Measurements from ENCODE around the gene TSHR. TPM values are rescaled to one million over a fixed set of nuclear protein-coding genes. Genes with fewer than 3 reads are reported as not detected.
A peak's percentile ranks its signal among the peaks of the same experiment; 100 is the strongest.

Gene TSHR
- total RNA-seq, 1 experiment from 2014 or later, result not detected

DNA sequence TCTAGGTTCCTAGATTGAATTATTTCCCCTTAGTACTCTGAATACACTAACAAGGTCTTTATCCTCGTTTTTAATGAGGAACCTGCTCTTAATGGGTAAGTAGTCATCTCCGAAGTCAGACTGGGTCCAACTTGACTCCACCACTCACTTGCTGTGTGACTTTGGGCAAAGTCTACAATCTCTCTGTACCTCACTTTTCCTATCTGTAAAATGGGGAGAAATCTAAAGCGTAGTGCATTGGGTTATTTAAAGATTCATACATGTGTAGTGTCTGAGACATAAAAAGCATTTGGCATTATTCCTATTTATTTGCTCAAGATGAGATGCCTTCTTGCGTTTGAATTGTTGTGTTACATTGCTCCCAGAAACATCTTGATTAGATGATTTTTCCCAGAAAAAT is 213.8 kb downstream of the TSHR start:
- Histone ChIP-seq H3K9me3 (ENCODE audit: control insufficient read depth in 1 of 2, insufficient read depth in 1 of 2, low read depth in 1 of 2, low read length in 2 of 2) (no peaks in the 10 kb centered on the region), H2AFZ (ENCODE audit: low read depth, low read length, poor library complexity, severe bottlenecking) (no peak overlapping the region), H3K27me3 (ENCODE audit: insufficient read depth, low read length) (no peaks in the 10 kb centered on the region), H3K27ac (ENCODE audit: low read depth, low read length) (no peak overlapping the region), H3K4me1 (ENCODE audit: control insufficient read depth in 1 of 2, insufficient read depth in 2 of 2, low read length in 2 of 2) (peaks cover 3 to 16% of the 10 kb centered on the region in 2 experiments; a peak in 3 of 4 replicates), H3K4me2 (ENCODE audit: low read length) (peak overlapping the region; percentile 85), H3K4me3 (replicated peaks in 1 of 2; ENCODE audit: low read depth in 1 of 2, low read length in 2 of 2) (no peak overlapping the region), H3K36me3 (ENCODE audit: control insufficient read depth in 1 of 2, insufficient read depth in 2 of 2, low read length in 2 of 2) (no peaks in the 10 kb centered on the region), H3K79me2 (ENCODE audit: insufficient read depth, low read length) (no peaks in the 10 kb centered on the region), H3K9me2 (ENCODE audit: insufficient read depth) (no peaks in the 10 kb centered on the region), H3K9ac (ENCODE audit: low read length) (no peak overlapping the region), H4K20me1 (ENCODE audit: insufficient read depth) (no peaks in the 10 kb centered on the region)
- RAD21 ChIA-PET (ENCODE audit: low non-redundant PET in 1 of 2, low total read pairs in 2 of 2, uncharacterized antibody in 2 of 2, unreplicated experiment in 2 of 2), result no interaction called here
- no TSS peak for BruUV-seq (replicated peaks)
- POLR2A ChIA-PET, result no interaction called here
- CTCF ChIA-PET, result interaction anchor here (1.1 kb wide), 1 partner anchor 182 kb away, joined by 3 read pairs; no protein-coding TSS in a partner anchor
- TF ChIP-seq, protein P1, sequence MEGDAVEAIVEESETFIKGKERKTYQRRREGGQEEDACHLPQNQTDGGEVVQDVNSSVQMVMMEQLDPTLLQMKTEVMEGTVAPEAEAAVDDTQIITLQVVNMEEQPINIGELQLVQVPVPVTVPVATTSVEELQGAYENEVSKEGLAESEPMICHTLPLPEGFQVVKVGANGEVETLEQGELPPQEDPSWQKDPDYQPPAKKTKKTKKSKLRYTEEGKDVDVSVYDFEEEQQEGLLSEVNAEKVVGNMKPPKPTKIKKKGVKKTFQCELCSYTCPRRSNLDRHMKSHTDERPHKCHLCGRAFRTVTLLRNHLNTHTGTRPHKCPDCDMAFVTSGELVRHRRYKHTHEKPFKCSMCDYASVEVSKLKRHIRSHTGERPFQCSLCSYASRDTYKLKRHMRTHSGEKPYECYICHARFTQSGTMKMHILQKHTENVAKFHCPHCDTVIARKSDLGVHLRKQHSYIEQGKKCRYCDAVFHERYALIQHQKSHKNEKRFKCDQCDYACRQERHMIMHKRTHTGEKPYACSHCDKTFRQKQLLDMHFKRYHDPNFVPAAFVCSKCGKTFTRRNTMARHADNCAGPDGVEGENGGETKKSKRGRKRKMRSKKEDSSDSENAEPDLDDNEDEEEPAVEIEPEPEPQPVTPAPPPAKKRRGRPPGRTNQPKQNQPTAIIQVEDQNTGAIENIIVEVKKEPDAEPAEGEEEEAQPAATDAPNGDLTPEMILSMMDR (IDR thresholded peaks at IDR 0.05 in 2 of 3, conservative IDR thresholded peaks at IDR 0.05 in 1 of 3; ENCODE audit: borderline replicate concordance in 1 of 3, insufficient read depth in 1 of 3, low read depth in 2 of 3, low read length in 2 of 3), result no peak
- TF ChIP-seq, protein P2, sequence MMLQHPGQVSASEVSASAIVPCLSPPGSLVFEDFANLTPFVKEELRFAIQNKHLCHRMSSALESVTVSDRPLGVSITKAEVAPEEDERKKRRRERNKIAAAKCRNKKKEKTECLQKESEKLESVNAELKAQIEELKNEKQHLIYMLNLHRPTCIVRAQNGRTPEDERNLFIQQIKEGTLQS (IDR thresholded peaks at IDR 0.05), result no peak
- ATAC-seq (no peak), DNase-seq (ENCODE audit: low read depth, low spot score) (no peak)
- intact Hi-C loops (cut with micrococcal nuclease), result no loop called here

DNA sequence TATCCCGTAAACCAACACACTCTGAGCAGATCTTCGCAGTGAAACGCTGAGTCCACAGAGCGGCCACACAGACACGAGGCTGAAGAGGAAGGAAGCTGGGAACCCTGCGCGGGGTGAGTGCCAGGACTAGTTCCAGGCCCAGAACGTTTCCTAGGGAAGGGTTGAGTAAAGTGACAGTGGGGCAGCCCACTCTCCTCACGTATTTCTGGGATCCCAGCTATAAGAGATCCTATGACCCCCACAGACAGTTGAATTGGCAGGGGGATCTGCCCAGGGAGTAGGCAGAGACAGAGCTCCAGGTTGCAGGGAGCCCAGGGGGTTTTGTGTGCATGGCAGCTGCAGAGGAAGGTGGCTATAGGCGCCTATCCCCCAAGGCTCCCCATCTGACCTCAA is 214.3 kb downstream of the TSHR start:
- no TSS peak for BruUV-seq (replicated peaks)
- Histone ChIP-seq H3K4me1 (ENCODE audit: control insufficient read depth in 1 of 2, insufficient read depth in 2 of 2, low read length in 2 of 2) (peaks cover 3 to 13% of the 10 kb centered on the region in 2 experiments; a peak in 2 of 4 replicates), H3K79me2 (ENCODE audit: insufficient read depth, low read length) (no peaks in the 10 kb centered on the region), H3K9me3 (ENCODE audit: control insufficient read depth in 1 of 2, insufficient read depth in 1 of 2, low read depth in 1 of 2, low read length in 2 of 2) (no peaks in the 10 kb centered on the region), H3K4me2 (ENCODE audit: low read length) (peak overlapping the region; percentile 85), H3K9ac (ENCODE audit: low read length) (peak overlapping the region; percentile 69), H3K36me3 (ENCODE audit: control insufficient read depth in 1 of 2, insufficient read depth in 2 of 2, low read length in 2 of 2) (no peaks in the 10 kb centered on the region), H3K9me2 (ENCODE audit: insufficient read depth) (no peaks in the 10 kb centered on the region), H3K27ac (ENCODE audit: low read depth, low read length) (peak overlapping the region; percentile 78; the same call in 1 of the 2 replicates), H4K20me1 (ENCODE audit: insufficient read depth) (no peaks in the 10 kb centered on the region), H2AFZ (ENCODE audit: low read depth, low read length, poor library complexity, severe bottlenecking) (no peak overlapping the region), H3K4me3 (replicated peaks in 1 of 2; ENCODE audit: low read depth in 1 of 2, low read length in 2 of 2) (peak overlapping the region; percentile 50 to 59), H3K27me3 (ENCODE audit: insufficient read depth, low read length) (no peaks in the 10 kb centered on the region)
- intact Hi-C loops (cut with micrococcal nuclease), result loop anchor here (5.0 kb wide), 1 partner anchor 298 kb away; no protein-coding TSS in a partner anchor
- ATAC-seq (no peak), DNase-seq (ENCODE audit: low read depth, low spot score) (no peak)
- ChIA-PET POLR2A (interaction anchor here (0.8 to 1.6 kb wide), 3 partner anchors 10 to 173 kb away, joined by 3 to 4 read pairs (median 4); no protein-coding TSS in a partner anchor), RAD21 (ENCODE audit: low non-redundant PET in 1 of 2, low total read pairs in 2 of 2, uncharacterized antibody in 2 of 2, unreplicated experiment in 2 of 2) (no interaction called here), CTCF (interaction anchor here (0.6 to 1.5 kb wide), 9 partner anchors 8 to 196 kb away, joined by 3 to 5 read pairs (median 4); no protein-coding TSS in a partner anchor)
- TF ChIP-seq ELF1 (IDR thresholded peaks at IDR 0.05; ENCODE audit: borderline replicate concordance, low read depth), result no peak
- TF ChIP-seq, protein P3, sequence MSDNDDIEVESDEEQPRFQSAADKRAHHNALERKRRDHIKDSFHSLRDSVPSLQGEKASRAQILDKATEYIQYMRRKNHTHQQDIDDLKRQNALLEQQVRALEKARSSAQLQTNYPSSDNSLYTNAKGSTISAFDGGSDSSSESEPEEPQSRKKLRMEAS (IDR thresholded peaks at IDR 0.05), result no peak

Data from HCT116 (cell line).